Endothelial cell of umbilical vein (primary cell): ENCODE results near the gene LGR6.

Experiments
- EZH2 ChIP-seq: IDR thresholded peaks from 2 replicates; pipeline ENCODE4 v1.6.1; 2012; ENCODE audit warnings: borderline replicate concordance, low read depth, mild to moderate bottlenecking, moderate library complexity, low read length, inconsistent platforms; ENCODE audit not compliant: severe bottlenecking
- POLR2A ChIP-seq: IDR thresholded peaks from 2 replicates; pipeline ENCODE4 v1.6.1; 2012; ENCODE audit warnings: low read depth, mild to moderate bottlenecking, control low read depth, low read length
- TF ChIP-seq, protein P1 (sequence below), 2 donors: IDR thresholded peaks; 1 replicate in 1 of 2; 2 replicates in 1 of 2; pipeline ENCODE4 v1.5.1; 2011; ENCODE audit warnings: low read length in 2 of 2, mild to moderate bottlenecking in 2 of 2, moderate library complexity in 2 of 2, control low read depth in 1 of 2, inconsistent platforms in 1 of 2, low read depth in 1 of 2; ENCODE audit not compliant: insufficient read depth in 1 of 2; ENCODE audit errors: extremely low read depth in 1 of 2

DNA sequence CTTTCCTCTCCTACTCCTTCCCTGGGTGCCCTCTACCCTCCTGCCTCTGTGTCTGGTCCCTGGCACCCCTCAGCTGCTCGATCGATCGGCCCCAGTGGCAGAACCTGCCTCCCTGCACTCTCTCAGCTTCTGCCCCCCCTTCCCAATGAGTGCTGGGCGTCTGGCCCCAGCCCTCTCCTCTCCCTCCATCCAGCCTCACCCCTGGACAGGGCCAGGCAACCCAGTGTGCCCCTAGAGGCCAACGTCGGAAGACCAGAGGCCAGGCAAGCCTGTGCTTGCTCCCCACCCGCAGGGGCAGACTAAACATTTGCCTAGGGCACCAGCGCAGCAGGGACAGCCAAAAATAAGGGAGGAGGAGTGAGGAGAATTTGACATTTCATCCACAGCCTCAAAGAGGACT, 43.5 kb downstream of the LGR6 start:
- TF ChIP-seq, protein P1, sequence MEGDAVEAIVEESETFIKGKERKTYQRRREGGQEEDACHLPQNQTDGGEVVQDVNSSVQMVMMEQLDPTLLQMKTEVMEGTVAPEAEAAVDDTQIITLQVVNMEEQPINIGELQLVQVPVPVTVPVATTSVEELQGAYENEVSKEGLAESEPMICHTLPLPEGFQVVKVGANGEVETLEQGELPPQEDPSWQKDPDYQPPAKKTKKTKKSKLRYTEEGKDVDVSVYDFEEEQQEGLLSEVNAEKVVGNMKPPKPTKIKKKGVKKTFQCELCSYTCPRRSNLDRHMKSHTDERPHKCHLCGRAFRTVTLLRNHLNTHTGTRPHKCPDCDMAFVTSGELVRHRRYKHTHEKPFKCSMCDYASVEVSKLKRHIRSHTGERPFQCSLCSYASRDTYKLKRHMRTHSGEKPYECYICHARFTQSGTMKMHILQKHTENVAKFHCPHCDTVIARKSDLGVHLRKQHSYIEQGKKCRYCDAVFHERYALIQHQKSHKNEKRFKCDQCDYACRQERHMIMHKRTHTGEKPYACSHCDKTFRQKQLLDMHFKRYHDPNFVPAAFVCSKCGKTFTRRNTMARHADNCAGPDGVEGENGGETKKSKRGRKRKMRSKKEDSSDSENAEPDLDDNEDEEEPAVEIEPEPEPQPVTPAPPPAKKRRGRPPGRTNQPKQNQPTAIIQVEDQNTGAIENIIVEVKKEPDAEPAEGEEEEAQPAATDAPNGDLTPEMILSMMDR (IDR thresholded peaks at IDR 0.05; ENCODE audit: extremely low read depth in 1 of 2, insufficient read depth in 1 of 2, low read depth in 1 of 2, low read length in 2 of 2): peak; percentile 18 to 60
- no peak for TF ChIP-seq POLR2A
- TF ChIP-seq EZH2: no peak
